Measurements from ENCODE around the gene LSP1.
"Not testable (repeated sequence)": the region's sequence is repeated elsewhere in the genome, so short reads cannot be mapped to it uniquely, and the experiment has no call there.

LSP1 gene

GRCh38 chr11:1934335-1935155, 81.7 kb downstream of the LSP1 start:
- Histone ChIP-seq H3K4me1 (ENCODE audit: control insufficient read depth in 5 of 5, insufficient read depth in 5 of 5, low read length in 5 of 5) (peaks cover 1 to 42% (median 37%) of the 10 kb centered on the region in 5 donors), H3K4me3 (ENCODE audit: low read depth in 1 of 5, low read length in 5 of 5) (no peak overlapping the region), H3K27me3 (ENCODE audit: control insufficient read depth in 5 of 5, insufficient read depth in 4 of 5, low read length in 5 of 5) (peaks cover 0 to 16% (median 10%) of the 10 kb centered on the region in 5 donors), H3K27ac (ENCODE audit: low read depth, low read length) (no peak overlapping the region), H3K36me3 (ENCODE audit: control insufficient read depth in 5 of 5, insufficient read depth in 5 of 5, low read length in 5 of 5) (peaks cover 0 to 3% (median 0%) of the 10 kb centered on the region in 5 donors), H3K9ac (ENCODE audit: low read length in 5 of 5) (no peak overlapping the region), H3K9me3 (ENCODE audit: control insufficient read depth in 5 of 5, low read length in 5 of 5) (no peaks in the 10 kb centered on the region)

GRCh38 chr11:1935156-1936071, 82.5 kb downstream of the LSP1 start:
- H3K4me1 ChIP-seq (ENCODE audit: control insufficient read depth in 5 of 5, insufficient read depth in 5 of 5, low read length in 5 of 5) = peaks cover 9 to 34% (median 29%) of the 10 kb centered on the region in 5 donors
- H3K27me3 ChIP-seq (ENCODE audit: control insufficient read depth in 5 of 5, insufficient read depth in 4 of 5, low read length in 5 of 5) = peaks cover 0 to 16% (median 10%) of the 10 kb centered on the region in 5 donors
- peaks cover 0 to 4% (median 0%) of the 10 kb centered on the region in 5 donors for H3K9me3 ChIP-seq (ENCODE audit: control insufficient read depth in 5 of 5, low read length in 5 of 5)
- peaks cover 0 to 3% (median 0%) of the 10 kb centered on the region in 5 donors for H3K36me3 ChIP-seq (ENCODE audit: control insufficient read depth in 5 of 5, insufficient read depth in 5 of 5, low read length in 5 of 5)
- no peak overlapping the region for H3K27ac ChIP-seq (ENCODE audit: low read depth, low read length)
- H3K9ac ChIP-seq (ENCODE audit: low read length in 5 of 5) = no peak overlapping the region
- no peak overlapping the region for H3K4me3 ChIP-seq (ENCODE audit: low read depth in 1 of 5, low read length in 5 of 5)

- peaks cover 0 to 16% (median 10%) of the 10 kb centered on the region in 5 donors for H3K27me3 ChIP-seq (ENCODE audit: control insufficient read depth in 5 of 5, insufficient read depth in 4 of 5, low read length in 5 of 5)
- H3K9me3 ChIP-seq (ENCODE audit: control insufficient read depth in 5 of 5, low read length in 5 of 5) = peaks cover 0 to 4% (median 0%) of the 10 kb centered on the region in 5 donors
- no peak overlapping the region for H3K4me3 ChIP-seq (ENCODE audit: low read depth in 1 of 5, low read length in 5 of 5)
- no peak overlapping the region for H3K27ac ChIP-seq (ENCODE audit: low read depth, low read length)
- peaks cover 0 to 3% (median 0%) of the 10 kb centered on the region in 5 donors for H3K36me3 ChIP-seq (ENCODE audit: control insufficient read depth in 5 of 5, insufficient read depth in 5 of 5, low read length in 5 of 5)
- peaks cover 7 to 27% (median 23%) of the 10 kb centered on the region in 5 donors for H3K4me1 ChIP-seq (ENCODE audit: control insufficient read depth in 5 of 5, insufficient read depth in 5 of 5, low read length in 5 of 5)
- H3K9ac ChIP-seq (ENCODE audit: low read length in 5 of 5) = no peak overlapping the region
Measured at GRCh38 chr11:1936072-1936780, 83.3 kb downstream of the LSP1 start.

GRCh38 chr11:1936781-1937615, 84.1 kb downstream of the LSP1 start:
- Histone ChIP-seq H3K4me1 (ENCODE audit: control insufficient read depth in 5 of 5, insufficient read depth in 5 of 5, low read length in 5 of 5) (peaks cover 0 to 19% (median 16%) of the 10 kb centered on the region in 5 donors), H3K27ac (ENCODE audit: low read depth, low read length) (no peak overlapping the region), H3K9me3 (ENCODE audit: control insufficient read depth in 5 of 5, low read length in 5 of 5) (peaks cover 0 to 4% (median 0%) of the 10 kb centered on the region in 5 donors), H3K27me3 (ENCODE audit: control insufficient read depth in 5 of 5, insufficient read depth in 4 of 5, low read length in 5 of 5) (peaks cover 0 to 16% (median 10%) of the 10 kb centered on the region in 5 donors), H3K36me3 (ENCODE audit: control insufficient read depth in 5 of 5, insufficient read depth in 5 of 5, low read length in 5 of 5) (peaks cover 0 to 3% (median 0%) of the 10 kb centered on the region in 5 donors), H3K4me3 (ENCODE audit: low read depth in 1 of 5, low read length in 5 of 5) (no peak overlapping the region), H3K9ac (ENCODE audit: low read length in 5 of 5) (no peak overlapping the region)

- Histone ChIP-seq H3K9me3 (ENCODE audit: control insufficient read depth in 5 of 5, low read length in 5 of 5) (peaks cover 0 to 4% (median 0%) of the 10 kb centered on the region in 5 donors), H3K9ac (ENCODE audit: low read length in 5 of 5) (no peak overlapping the region), H3K4me1 (ENCODE audit: control insufficient read depth in 5 of 5, insufficient read depth in 5 of 5, low read length in 5 of 5) (peaks cover 0 to 22% (median 18%) of the 10 kb centered on the region in 5 donors), H3K36me3 (ENCODE audit: control insufficient read depth in 5 of 5, insufficient read depth in 5 of 5, low read length in 5 of 5) (peaks cover 0 to 3% (median 0%) of the 10 kb centered on the region in 5 donors), H3K27me3 (ENCODE audit: control insufficient read depth in 5 of 5, insufficient read depth in 4 of 5, low read length in 5 of 5) (peaks cover 0 to 16% (median 10%) of the 10 kb centered on the region in 5 donors), H3K4me3 (ENCODE audit: low read depth in 1 of 5, low read length in 5 of 5) (no peak overlapping the region), H3K27ac (ENCODE audit: low read depth, low read length) (no peak overlapping the region)
Measured at GRCh38 chr11:1937616-1938342, 84.9 kb downstream of the LSP1 start.

GRCh38 chr11:1938343-1939005, 85.6 kb downstream of the LSP1 start:
- Histone ChIP-seq H3K9ac (ENCODE audit: low read length in 5 of 5) (no peak overlapping the region), H3K27me3 (ENCODE audit: control insufficient read depth in 5 of 5, insufficient read depth in 4 of 5, low read length in 5 of 5) (peaks cover 0 to 14% (median 10%) of the 10 kb centered on the region in 5 donors), H3K9me3 (ENCODE audit: control insufficient read depth in 5 of 5, low read length in 5 of 5) (peaks cover 0 to 4% (median 0%) of the 10 kb centered on the region in 5 donors), H3K4me1 (ENCODE audit: control insufficient read depth in 5 of 5, insufficient read depth in 5 of 5, low read length in 5 of 5) (peaks cover 0 to 25% (median 19%) of the 10 kb centered on the region in 5 donors), H3K36me3 (ENCODE audit: control insufficient read depth in 5 of 5, insufficient read depth in 5 of 5, low read length in 5 of 5) (peaks cover 0 to 3% (median 0%) of the 10 kb centered on the region in 5 donors), H3K4me3 (ENCODE audit: low read depth in 1 of 5, low read length in 5 of 5) (no peak overlapping the region), H3K27ac (ENCODE audit: low read depth, low read length) (no peak overlapping the region)

GRCh38 chr11:1939006-1939625, 86.2 kb downstream of the LSP1 start:
- Histone ChIP-seq H3K9ac (ENCODE audit: low read length in 5 of 5) (no peak overlapping the region), H3K27ac (ENCODE audit: low read depth, low read length) (no peak overlapping the region), H3K4me1 (ENCODE audit: control insufficient read depth in 5 of 5, insufficient read depth in 5 of 5, low read length in 5 of 5) (peaks cover 0 to 32% (median 21%) of the 10 kb centered on the region in 5 donors), H3K36me3 (ENCODE audit: control insufficient read depth in 5 of 5, insufficient read depth in 5 of 5, low read length in 5 of 5) (peaks cover 0 to 3% (median 0%) of the 10 kb centered on the region in 5 donors), H3K27me3 (ENCODE audit: control insufficient read depth in 5 of 5, insufficient read depth in 4 of 5, low read length in 5 of 5) (peaks cover 0 to 13% (median 6%) of the 10 kb centered on the region in 5 donors), H3K4me3 (ENCODE audit: low read depth in 1 of 5, low read length in 5 of 5) (no peak overlapping the region), H3K9me3 (ENCODE audit: control insufficient read depth in 5 of 5, low read length in 5 of 5) (peaks cover 0 to 4% (median 0%) of the 10 kb centered on the region in 5 donors)

- peaks cover 0 to 13% (median 6%) of the 10 kb centered on the region in 5 donors for H3K27me3 ChIP-seq (ENCODE audit: control insufficient read depth in 5 of 5, insufficient read depth in 4 of 5, low read length in 5 of 5)
- not testable (repeated sequence) for H3K36me3 ChIP-seq (ENCODE audit: control insufficient read depth in 5 of 5, insufficient read depth in 5 of 5, low read length in 5 of 5); H3K9me3 ChIP-seq (ENCODE audit: control insufficient read depth in 5 of 5, low read length in 5 of 5)
- peak overlapping the region; percentile 46 for H3K27ac ChIP-seq (ENCODE audit: low read depth, low read length)
- H3K9ac ChIP-seq (ENCODE audit: low read length in 5 of 5) = peak overlapping the region in 1 of 5 donors; percentile 100
- peaks cover 0 to 33% (median 24%) of the 10 kb centered on the region in 5 donors for H3K4me1 ChIP-seq (ENCODE audit: control insufficient read depth in 5 of 5, insufficient read depth in 5 of 5, low read length in 5 of 5)
- H3K4me3 ChIP-seq (ENCODE audit: low read depth in 1 of 5, low read length in 5 of 5) = peak overlapping the region in 1 of 5 donors; percentile 44
Measured at GRCh38 chr11:1939788-1940187, 86.9 kb downstream of the LSP1 start.

Data from subcutaneous abdominal adipose tissue (tissue), 5 donors.